HUES64 (cell line): Measurements from ENCODE around the gene TPBGL.
"Not testable (repeated sequence)": the region's sequence is repeated elsewhere in the genome, so short reads cannot be mapped to it uniquely, and the experiment has no call there.

Experiments
- H3K27ac ChIP-seq: 2 replicates; pipeline ENCODE4 v1.7.0; 2013; ENCODE audit warnings: low read depth, low read length, inconsistent platforms
- H3K27me3 ChIP-seq: 2 replicates; pipeline ENCODE4 v1.6.1; 2013; ENCODE audit warnings: mild to moderate bottlenecking, low read length; ENCODE audit not compliant: insufficient read depth
- H3K36me3 ChIP-seq: 2 replicates; pipeline ENCODE4 v1.6.1; 2013; ENCODE audit warnings: mild to moderate bottlenecking, low read length; ENCODE audit not compliant: insufficient read depth
- H3K4me1 ChIP-seq: 2 replicates; pipeline ENCODE4 v1.6.1; 2013; ENCODE audit warnings: mild to moderate bottlenecking, low read length, moderate library complexity; ENCODE audit not compliant: insufficient read depth
- H3K4me3 ChIP-seq: 2 replicates; pipeline ENCODE4 v1.5.1; 2013; ENCODE audit warnings: mild to moderate bottlenecking, low read length, moderate library complexity
- H3K9ac ChIP-seq: 2 replicates; pipeline ENCODE4 v1.6.1; 2013; ENCODE audit warnings: mild to moderate bottlenecking, low read depth, low read length
- H3K9me3 ChIP-seq: 2 replicates; pipeline ENCODE4 v1.6.1; 2013; ENCODE audit warnings: low read depth, low read length; ENCODE audit not compliant: insufficient read depth
- WGBS: fragments of 150-250, 120-280 bp; methylation state at CpG from one replicate; pipeline ENCODE4 v1.1.7; 2013; ENCODE audit warnings: missing lambda C conversion rate; 5-methylcytosine and 5-hydroxymethylcytosine counted together

Gene TPBGL

GRCh38 chr11:75267171-75267970, 26.8 kb downstream of the TPBGL start:
- Histone ChIP-seq H3K27ac (no peak overlapping the region), H3K9ac (no peak overlapping the region)

GRCh38 chr11:75268626-75269366, 28.2 kb downstream of the TPBGL start:
- Histone ChIP-seq H3K4me1 (no peaks in the 10 kb centered on the region), H3K27ac (no peak overlapping the region), H3K9ac (no peak overlapping the region), H3K9me3 (no peaks in the 10 kb centered on the region), H3K4me3 (no peak overlapping the region), H3K36me3 (no peaks in the 10 kb centered on the region; the same call in none of the 2 replicates), H3K27me3 (no peaks in the 10 kb centered on the region)
- 92% methylated on average over 25 of the region's 25 CpGs for WGBS

More at GRCh38 chr11:75267171-75267970, 26.8 kb downstream of the TPBGL start:
- WGBS, result 86% methylated on average over 27 of the region's 27 CpGs
- Histone ChIP-seq H3K4me3 (no peak overlapping the region), H3K4me1 (no peaks in the 10 kb centered on the region), H3K36me3 (no peaks in the 10 kb centered on the region; the same call in none of the 2 replicates), H3K9me3 (no peaks in the 10 kb centered on the region), H3K27me3 (no peaks in the 10 kb centered on the region)

- no peaks in the 10 kb centered on the region for H3K9me3 ChIP-seq
- 96% methylated on average over 4 of the region's 4 CpGs for WGBS
- H3K36me3 ChIP-seq, result no peaks in the 10 kb centered on the region; the same call in none of the 2 replicates
- no peak overlapping the region for H3K9ac ChIP-seq
- no peak overlapping the region for H3K27ac ChIP-seq
- H3K4me3 ChIP-seq, result no peak overlapping the region
- no peaks in the 10 kb centered on the region for H3K4me1 ChIP-seq
- H3K27me3 ChIP-seq, result no peaks in the 10 kb centered on the region
Observed at GRCh38 chr11:75269367-75269660, 28.7 kb downstream of the TPBGL start.

- no peaks in the 10 kb centered on the region for H3K27me3 ChIP-seq
- no peaks in the 10 kb centered on the region for H3K9me3 ChIP-seq
- H3K27ac ChIP-seq, result no peak overlapping the region
- no peak overlapping the region for H3K9ac ChIP-seq
- no peaks in the 10 kb centered on the region for H3K4me1 ChIP-seq
- H3K36me3 ChIP-seq, result no peaks in the 10 kb centered on the region; the same call in none of the 2 replicates
- H3K4me3 ChIP-seq, result no peak overlapping the region
- 96% methylated on average over 9 of the region's 9 CpGs for WGBS
Observed at GRCh38 chr11:75269896-75270295, 29.3 kb downstream of the TPBGL start.

GRCh38 chr11:75270896-75271418, 30.4 kb downstream of the TPBGL start:
- WGBS, result 96% methylated on average over 3 of the region's 3 CpGs

GRCh38 chr11:75271730-75272129, 31.2 kb downstream of the TPBGL start:
- Histone ChIP-seq H3K4me3 (no peak overlapping the region), H3K27ac (no peak overlapping the region), H3K36me3 (peaks cover 14% of the 10 kb centered on the region), H3K4me1 (0 out of 2 replicates have a peak, but pooled peaks cover 3% of the 10 kb centered on the region), H3K27me3 (no peaks in the 10 kb centered on the region), H3K9me3 (no peaks in the 10 kb centered on the region), H3K9ac (no peak overlapping the region)
- 95% methylated on average over 6 of the region's 6 CpGs for WGBS

More at GRCh38 chr11:75270896-75271418, 30.4 kb downstream of the TPBGL start:
- H3K27me3 ChIP-seq, result no peaks in the 10 kb centered on the region
- peaks cover 7% of the 10 kb centered on the region for H3K36me3 ChIP-seq
- no peak overlapping the region for H3K9ac ChIP-seq
- H3K27ac ChIP-seq, result no peak overlapping the region
- no peak overlapping the region for H3K4me3 ChIP-seq
- no peaks in the 10 kb centered on the region for H3K9me3 ChIP-seq
- 0 out of 2 replicates have a peak, but pooled peaks cover 2% of the 10 kb centered on the region for H3K4me1 ChIP-seq

GRCh38 chr11:75272391-75272790, 31.8 kb downstream of the TPBGL start:
- no peaks in the 10 kb centered on the region for H3K27me3 ChIP-seq
- peaks cover 20% of the 10 kb centered on the region for H3K36me3 ChIP-seq
- no peak overlapping the region for H3K27ac ChIP-seq
- no peak overlapping the region for H3K9ac ChIP-seq
- no peak overlapping the region for H3K4me3 ChIP-seq
- no peaks in the 10 kb centered on the region for H3K9me3 ChIP-seq
- WGBS, result 93% methylated on average over 5 of the region's 5 CpGs
- H3K4me1 ChIP-seq, result 0 out of 2 replicates have a peak, but pooled peaks cover 3% of the 10 kb centered on the region

- H3K4me3 ChIP-seq, result no peak overlapping the region
- H3K36me3 ChIP-seq, result peaks cover 24% of the 10 kb centered on the region
- H3K27ac ChIP-seq, result no peak overlapping the region
- 95% methylated on average over 12 of the region's 12 CpGs for WGBS
- 0 out of 2 replicates have a peak, but pooled peaks cover 3% of the 10 kb centered on the region for H3K4me1 ChIP-seq
- no peaks in the 10 kb centered on the region for H3K9me3 ChIP-seq
- H3K27me3 ChIP-seq, result no peaks in the 10 kb centered on the region
- H3K9ac ChIP-seq, result no peak overlapping the region
Observed at GRCh38 chr11:75272821-75273301, 32.3 kb downstream of the TPBGL start.

- WGBS, result 93% methylated on average over 15 of the region's 15 CpGs
- Histone ChIP-seq H3K4me1 (0 out of 2 replicates have a peak, but pooled peaks cover 3% of the 10 kb centered on the region), H3K27me3 (no peaks in the 10 kb centered on the region), H3K4me3 (no peak overlapping the region), H3K9me3 (no peaks in the 10 kb centered on the region), H3K36me3 (peaks cover 33% of the 10 kb centered on the region), H3K9ac (no peak overlapping the region), H3K27ac (no peak overlapping the region)
Observed at GRCh38 chr11:75273411-75274391, 33.1 kb downstream of the TPBGL start.

- H3K9me3 ChIP-seq, H3K4me1 ChIP-seq, H3K9ac ChIP-seq, H3K27me3 ChIP-seq, H3K4me3 ChIP-seq, H3K27ac ChIP-seq: not testable (repeated sequence)
- H3K36me3 ChIP-seq, result peaks cover 37% of the 10 kb centered on the region
- 94% methylated on average over 3 of the region's 3 CpGs for WGBS
Observed at GRCh38 chr11:75274716-75275115, 34.1 kb downstream of the TPBGL start.
